Stomach (tissue), 9 donors: ENCODE data around the gene CEACAM6. TPM values are rescaled to one million over a fixed set of nuclear protein-coding genes. Genes with fewer than 3 reads are reported as not detected.
"Not testable (repeated sequence)": the region's sequence is repeated elsewhere in the genome, so short reads cannot be mapped to it uniquely, and the experiment has no call there.

Experiments
- DNase-seq, 2 donors: peaks; one replicate each; pipeline versions ENCODE4 v3.0.0 to v3.0.0-alpha.2; 2013 to 2019
- H3K27ac ChIP-seq, 5 donors: fragments of 200-600 bp in 4 of 5; sonication (generic) in 4 of 5; one replicate each; pipeline ENCODE4 v1.5.1; 2013 to 2019; ENCODE audit warnings: mild to moderate bottlenecking in 1 of 5, moderate library complexity in 1 of 5
- H3K27me3 ChIP-seq, 3 donors: fragments of 200-600 bp; sonication (generic); one replicate each; pipeline ENCODE4 v1.5.1; 2017 to 2019; ENCODE audit warnings: mixed run types in 1 of 3
- H3K36me3 ChIP-seq, 4 donors: fragments of 200-600 bp; sonication (generic); 1 replicate in 3 of 4; 2 replicates in 1 of 4; pipeline ENCODE4 v1.5.1; 2016 to 2019
- H3K4me1 ChIP-seq, 4 donors: fragments of 200-600 bp; sonication (generic); one replicate each; pipeline ENCODE4 v1.5.1; 2016 to 2019
- H3K4me3 ChIP-seq, 4 donors: fragments of 200-600 bp; sonication (generic) in 3 of 4; one replicate each; pipeline ENCODE4 v1.5.1; 2016 to 2019; ENCODE audit warnings: mild to moderate bottlenecking in 1 of 4
- H3K9me3 ChIP-seq, 4 donors: fragments of 200-600 bp; sonication (generic); one replicate each; pipeline ENCODE4 v1.5.1; 2016 to 2019
- CTCF ChIP-seq, 7 experiments: fragments of 450-650 bp in 4 of 7; fragments of 200-600 bp in 3 of 7; sonication (generic) in 3 of 7; IDR thresholded peaks; one replicate each; pipeline ENCODE4 v1.5.1; 2016 to 2019; ENCODE audit warnings: antibody characterized with exemption in 7 of 7, control low read depth in 2 of 7, mild to moderate bottlenecking in 1 of 7
- EP300 ChIP-seq: sonication (generic); formaldehyde crosslinking; IDR thresholded peaks from one replicate; pipeline ENCODE4 v1.6.1; 2017; ENCODE audit warnings: antibody characterized with exemption
- POLR2A ChIP-seq, 4 donors: fragments of 450-650 bp; IDR thresholded peaks; one replicate each; pipeline ENCODE4 v1.6.1; 2016; ENCODE audit warnings: antibody characterized with exemption in 4 of 4, control low read depth in 2 of 4, mild to moderate bottlenecking in 1 of 4, moderate library complexity in 1 of 4
- POLR2AphosphoS5 ChIP-seq, 3 donors: sonication (generic); formaldehyde crosslinking; IDR thresholded peaks; one replicate each; pipeline ENCODE4 v1.6.1; 2016; ENCODE audit warnings: antibody characterized with exemption in 3 of 3
- WGBS, 5 donors: extraction: QIAGEN DNeasy Blood & Tissue Kit in 3 of 5; methylation state at CpG; one replicate each; pipeline versions ENCODE4 v1.1.5 to v1.1.7; 2013 to 2018; 5-methylcytosine and 5-hydroxymethylcytosine counted together
- intact Hi-C: fragments of 100-400 bp; cut with DNase I; formaldehyde crosslinking; loops from one replicate; pipeline ENCODE4 v1.15.1; 2023; ENCODE audit warnings: low total_unique reads
- polyA plus RNA-seq, 3 donors: library from polyadenylated mRNA; stranded (reverse); fragments of 200-250 nt; gene quantifications; one replicate each; pipeline ENCODE4 v1.2.3, GENCODE V29; 2013
- total RNA-seq, 5 donors: library from RNA; depleted of rRNA; stranded (reverse); fragments of >200 nt; gene quantifications; one replicate each; pipeline versions ENCODE4 v1.1.0 to v1.2.3, GENCODE V29; 2014 to 2016
- donor health status: healthy with polysubstance abuse.
- donor health status: Bipolar disorder and iron deficiency.
- donor health status: healthy.

CEACAM6 gene
- total and polyA plus RNA-seq, 8 donors, result 1.7 to 29.6 (median 11.3) TPM; not detected in 2

- peaks cover 0 to 45% (median 0%) of the 10 kb centered on the region in 3 donors for H3K27me3 ChIP-seq
- intact Hi-C loops, result no loop called here
Measured at GRCh38 chr19:41748012-41748411, 7.3 kb upstream of the CEACAM6 start.

GRCh38 chr19:41750248-41751134 lies 4.8 kb upstream of the CEACAM6 start:
- TF ChIP-seq POLR2AphosphoS5 (IDR thresholded peaks at IDR 0.05), result peak in 2 of 3 donors; percentile 22 to 40
- H3K9me3 ChIP-seq, H3K36me3 ChIP-seq, H3K4me3 ChIP-seq, intact Hi-C loops: not testable (repeated sequence)
- H3K27ac ChIP-seq, result peak overlapping the region; percentile 60 to 88 (median 77)
- WGBS, 5 donors, result 28 to 33% (median 33%) methylated on average over 5 to 8 of the region's 10 CpGs
- peaks cover 0 to 54% (median 0%) of the 10 kb centered on the region in 3 donors for H3K27me3 ChIP-seq
- peak; percentile 75 to 81 for DNase-seq
- peaks cover 5 to 43% (median 37%) of the 10 kb centered on the region in 4 donors for H3K4me1 ChIP-seq

More at GRCh38 chr19:41748012-41748411, 7.3 kb upstream of the CEACAM6 start:
- peak overlapping the region in 1 of 5 donors; percentile 60 for H3K27ac ChIP-seq
- H3K9me3 ChIP-seq, result no peaks in the 10 kb centered on the region
- WGBS, 5 donors, result 61 to 80% (median 76%) methylated on average over 3 of the region's 3 CpGs
- TF ChIP-seq EP300 (no peak), CTCF (IDR thresholded peaks at IDR 0.05) (no peak), POLR2AphosphoS5 (IDR thresholded peaks at IDR 0.05) (no peak)
- H3K4me3 ChIP-seq, result no peak overlapping the region
- no peaks in the 10 kb centered on the region for H3K36me3 ChIP-seq
- no peak for DNase-seq
- H3K4me1 ChIP-seq, result peaks cover 5 to 37% (median 29%) of the 10 kb centered on the region in 4 donors

GRCh38 chr19:41753159-41753558 lies 2.2 kb upstream of the CEACAM6 start:
- DNase-seq, result peak; percentile 61 to 78
- Histone ChIP-seq H3K27me3 (peaks cover 0 to 42% (median 0%) of the 10 kb centered on the region in 3 donors), H3K36me3 (no peaks in the 10 kb centered on the region), H3K9me3 (no peaks in the 10 kb centered on the region), H3K27ac (peak overlapping the region in 2 of 5 donors; percentile 14 to 88), H3K4me3 (no peak overlapping the region), H3K4me1 (peaks cover 5 to 36% (median 24%) of the 10 kb centered on the region in 4 donors)
- intact Hi-C loops, result no loop called here
- 5 to 9% (median 6%) methylated on average over 12 of the region's 12 CpGs for WGBS, 5 donors
- TF ChIP-seq POLR2AphosphoS5 (IDR thresholded peaks at IDR 0.05), result no peak
- TF ChIP-seq POLR2A (IDR thresholded peaks at IDR 0.05), result no peak
- TF ChIP-seq CTCF (IDR thresholded peaks at IDR 0.05), result peak in 4 of 7 experiments; percentile 44 to 74 (median 58)
- TF ChIP-seq EP300, result no peak

- DNase-seq, result peak; percentile 65 to 75
- Histone ChIP-seq H3K4me3 (no peak overlapping the region), H3K9me3 (no peaks in the 10 kb centered on the region), H3K36me3 (no peaks in the 10 kb centered on the region), H3K27ac (peak overlapping the region in 1 of 5 donors; percentile 88), H3K27me3 (peaks cover 0 to 33% (median 0%) of the 10 kb centered on the region in 3 donors), H3K4me1 (peaks cover 5 to 32% (median 22%) of the 10 kb centered on the region in 4 donors)
- WGBS, 5 donors, result 6 to 18% (median 11%) methylated on average over 4 of the region's 4 CpGs
- TF ChIP-seq CTCF (IDR thresholded peaks at IDR 0.05) (peak in 5 of 7 experiments; percentile 42 to 69 (median 58)), EP300 (no peak), POLR2AphosphoS5 (IDR thresholded peaks at IDR 0.05) (no peak)
- intact Hi-C loops, result no loop called here
Measured at GRCh38 chr19:41753936-41754529, 1.3 kb upstream of the CEACAM6 start.
